NCI-H146 (cell line): ENCODE data around the gene BHLHE40.

Experiments used
- DNase-seq: peaks from one replicate; lab custom pipeline; 2025; lab: John Stamatoyannopoulos, UW

Gene BHLHE40

GRCh38 chr3:5001135-5001534 lies 21.9 kb downstream of the BHLHE40 start:
- DNase-seq: no peak

GRCh38 chr3:5001805-5002173 lies 22.6 kb downstream of the BHLHE40 start:
- DNase-seq: no peak

GRCh38 chr3:5002174-5002870 lies 23.1 kb downstream of the BHLHE40 start:
- DNase-seq: no peak

GRCh38 chr3:5002871-5003247 lies 23.6 kb downstream of the BHLHE40 start:
- DNase-seq: no peak

- no peak for DNase-seq
Measured at GRCh38 chr3:5004319-5005152, 25.3 kb downstream of the BHLHE40 start.

GRCh38 chr3:5005367-5005766 lies 26.1 kb downstream of the BHLHE40 start:
- no peak for DNase-seq

GRCh38 chr3:5006755-5007202 lies 27.5 kb downstream of the BHLHE40 start:
- no peak for DNase-seq

GRCh38 chr3:5007873-5008272 lies 28.6 kb downstream of the BHLHE40 start:
- no peak for DNase-seq

- DNase-seq: no peak
Measured at GRCh38 chr3:5009506-5010109, 30.4 kb downstream of the BHLHE40 start.

GRCh38 chr3:5010140-5010539 lies 30.9 kb downstream of the BHLHE40 start:
- DNase-seq: no peak

GRCh38 chr3:5010706-5011554 lies 31.7 kb downstream of the BHLHE40 start:
- DNase-seq: no peak

- no peak for DNase-seq
Measured at GRCh38 chr3:5011555-5012256, 32.5 kb downstream of the BHLHE40 start.

- no peak for DNase-seq
Measured at GRCh38 chr3:5012367-5012766, 33.1 kb downstream of the BHLHE40 start.

- no peak for DNase-seq
Measured at GRCh38 chr3:5013021-5013906, 34.0 kb downstream of the BHLHE40 start.

- no peak for DNase-seq
Measured at GRCh38 chr3:5014391-5014790, 35.2 kb downstream of the BHLHE40 start.

GRCh38 chr3:5015056-5015455 lies 35.8 kb downstream of the BHLHE40 start:
- no peak for DNase-seq

GRCh38 chr3:5016211-5017161 lies 37.2 kb downstream of the BHLHE40 start:
- no peak for DNase-seq

- no peak for DNase-seq
Measured at GRCh38 chr3:5017925-5018531, 38.8 kb downstream of the BHLHE40 start.
